Psoas muscle (tissue), 8 donors: ENCODE results near the gene PCDHB12. TPM values are rescaled to one million over a fixed set of nuclear protein-coding genes. Genes with fewer than 3 reads are reported as not detected.
A peak's percentile ranks its signal among the peaks of the same experiment; 100 is the strongest.
"Not testable (repeated sequence)": the region's sequence is repeated elsewhere in the genome, so short reads cannot be mapped to it uniquely, and the experiment has no call there.

Experiments
- ATAC-seq, 4 donors: fragments of 200-7000 bp; cut with Tn5 transposase; one replicate each; pipeline ENCODE4 v1.9.1; 2020; ENCODE audit warnings: moderate library complexity in 3 of 4, mild to moderate bottlenecking in 2 of 4
- DNase-seq, 2 donors: peaks; one replicate each; pipeline ENCODE4 v3.0.0-alpha.2; 2020
- H3K27ac ChIP-seq: fragments of 200-600 bp; one replicate; pipeline ENCODE4 v1.8.0; 2022
- H3K27me3 ChIP-seq, 3 donors: fragments of 200-600 bp in 1 of 3; one replicate each; pipeline versions ENCODE4 v1.6.1 to v1.8.0; 2013 to 2022; ENCODE audit warnings: low read length in 2 of 3, mild to moderate bottlenecking in 2 of 3, moderate library complexity in 1 of 3; ENCODE audit not compliant: insufficient read depth in 3 of 3
- H3K36me3 ChIP-seq, 2 donors: fragments of 200-600 bp in 1 of 2; one replicate each; pipeline versions ENCODE4 v1.6.1 to v1.8.0; 2013 to 2022; ENCODE audit warnings: low read depth in 1 of 2, mild to moderate bottlenecking in 1 of 2, moderate library complexity in 1 of 2; ENCODE audit not compliant: insufficient read depth in 1 of 2
- H3K4me1 ChIP-seq: fragments of 200-600 bp; one replicate; pipeline ENCODE4 v1.8.0; 2022
- H3K4me3 ChIP-seq: fragments of 200-600 bp; one replicate; pipeline ENCODE4 v1.8.0; 2022; ENCODE audit warnings: mild to moderate bottlenecking
- H3K9me3 ChIP-seq: fragments of 200-600 bp; one replicate; pipeline ENCODE4 v1.8.0; 2022
- CTCF ChIP-seq: fragments of 200-600 bp; IDR thresholded peaks from one replicate; pipeline ENCODE4 v1.8.0; 2022; ENCODE audit warnings: antibody characterized with exemption
- WGBS, 3 donors: extraction: QIAGEN DNeasy Blood & Tissue Kit; methylation state at CpG; one replicate each; pipeline versions ENCODE4 v1.1.6 to v1.1.7; 2013; 5-methylcytosine and 5-hydroxymethylcytosine counted together
- intact Hi-C, 2 donors: fragments of 100-400 bp; cut with DNase I; formaldehyde crosslinking; loops; one replicate each; pipeline versions ENCODE4 v1.11.0 to v1.14.2; 2022
- polyA plus RNA-seq, 3 donors: library from polyadenylated mRNA; stranded (reverse); fragments of 200-250 nt; gene quantifications; one replicate each; pipeline ENCODE4 v1.2.3, GENCODE V29; 2013
- total RNA-seq, 4 donors: library from RNA; stranded (reverse); fragmentation: NEBNext Ultra II Directional in 2 of 4; extraction: Animal tissue kit (Norgen Biotek cat#: 25700) in 2 of 4; gene quantifications; one replicate each; pipeline versions ENCODE4 v1.2.1 to v1.2.4, GENCODE V29; 2021 to 2023
- donor health status: healthy with polysubstance abuse.
- donor health status: DM: no; HTN: no; CAD: no; lungs with moderate emphysema.
- donor health status: Bipolar disorder and iron deficiency.
- donor health status: healthy.
- donor health status: DM: yes; HTN: yes; CAD: no.
- donor health status: DM: no; HTN: no; CAD: no.
- donor health status: DM: no; HTN: no; CAD: no.
- donor health status: DM: yes; HTN: yes; CAD: no.

Gene PCDHB12
- total and polyA plus RNA-seq, 7 donors = 0.10 to 0.96 (median 0.44) TPM

- WGBS, 3 donors = 6 to 7% (median 6%) methylated on average over 15 of the region's 15 CpGs
- Histone ChIP-seq H3K36me3 (no peaks in the 10 kb centered on the region), H3K27me3 (peaks cover 0 to 25% (median 6%) of the 10 kb centered on the region in 3 donors), H3K9me3 (peaks cover 29% of the 10 kb centered on the region), H3K4me3 (no peak overlapping the region), H3K4me1 (no peaks in the 10 kb centered on the region), H3K27ac (no peak overlapping the region)
- no peak for TF ChIP-seq CTCF
- intact Hi-C loops = no loop called here
- ATAC-seq (no peak), DNase-seq (no peak)
Measured at GRCh38 chr5:141234109-141234667, 25.7 kb downstream of the PCDHB12 start.

GRCh38 chr5:141235922-141236321, 27.4 kb downstream of the PCDHB12 start:
- peaks cover 41% of the 10 kb centered on the region for H3K9me3 ChIP-seq

GRCh38 chr5:141236516-141237313, 28.2 kb downstream of the PCDHB12 start:
- Histone ChIP-seq H3K9me3 (peaks cover 35% of the 10 kb centered on the region), H3K4me1 (no peaks in the 10 kb centered on the region), H3K36me3 (no peaks in the 10 kb centered on the region), H3K27me3 (peaks cover 0 to 50% (median 13%) of the 10 kb centered on the region in 3 donors), H3K4me3 (no peak overlapping the region), H3K27ac (no peak overlapping the region)
- ATAC-seq (no peak), DNase-seq (no peak)
- intact Hi-C loops = no loop called here
- WGBS, 3 donors = 16 to 22% (median 19%) methylated on average over 31 to 32 of the region's 32 CpGs
- TF ChIP-seq CTCF = no peak

More at GRCh38 chr5:141235922-141236321, 27.4 kb downstream of the PCDHB12 start:
- ATAC-seq, H3K4me3 ChIP-seq, intact Hi-C loops, H3K36me3 ChIP-seq, H3K4me1 ChIP-seq, DNase-seq, H3K27ac ChIP-seq: not testable (repeated sequence)
- 24 to 31% (median 28%) methylated on average over 40 of the region's 40 CpGs for WGBS, 3 donors
- peaks cover 0 to 43% (median 6%) of the 10 kb centered on the region in 3 donors for H3K27me3 ChIP-seq

- no peak for ATAC-seq
- Histone ChIP-seq H3K27me3 (peaks cover 0 to 59% (median 17%) of the 10 kb centered on the region in 3 donors), H3K36me3 (no peaks in the 10 kb centered on the region), H3K27ac (no peak overlapping the region), H3K9me3 (peaks cover 37% of the 10 kb centered on the region), H3K4me1 (no peaks in the 10 kb centered on the region), H3K4me3 (no peak overlapping the region)
- 21 to 23% (median 22%) methylated on average over 34 to 43 of the region's 43 CpGs for WGBS, 3 donors
- no peak for TF ChIP-seq CTCF
- DNase-seq = no peak
- intact Hi-C loops = loop anchor here in 1 of 2 donors (10.0 kb wide), 1 partner anchor 323 kb away; no protein-coding TSS in a partner anchor
Measured at GRCh38 chr5:141241496-141241895, 33.0 kb downstream of the PCDHB12 start.

GRCh38 chr5:141245250-141245717, 36.8 kb downstream of the PCDHB12 start, which contains the start of gene PCDHB15:
Gene PCDHB15 (plus strand): TSS chr5:141245395. CDS start chr5:141245579, 184 bp downstream.
- Histone ChIP-seq H3K4me1 (no peaks in the 10 kb centered on the region), H3K36me3 (no peaks in the 10 kb centered on the region), H3K27me3 (peaks cover 0 to 32% (median 15%) of the 10 kb centered on the region in 3 donors), H3K4me3 (peak within 1 kb of the TSS; percentile 52), H3K27ac (no peak within 1 kb of the TSS), H3K9me3 (peaks cover 38% of the 10 kb centered on the region)
- ATAC-seq (peak in 1 of 4 donors; percentile 42), DNase-seq (no peak)
- WGBS, 3 donors = 5 to 8% (median 7%) methylated on average over 16 of the region's 16 CpGs
- TF ChIP-seq CTCF = no peak
- intact Hi-C loops = loop anchor here in 1 of 2 donors (10.0 kb wide), 1 partner anchor 320 kb away; no protein-coding TSS in a partner anchor

GRCh38 chr5:141246971-141247370, 38.5 kb downstream of the PCDHB12 start:
- H3K4me3 ChIP-seq, H3K36me3 ChIP-seq, H3K4me1 ChIP-seq, ATAC-seq, H3K27ac ChIP-seq, DNase-seq: not testable (repeated sequence)
- Histone ChIP-seq H3K27me3 (peaks cover 0 to 15% (median 7%) of the 10 kb centered on the region in 3 donors), H3K9me3 (peaks cover 47% of the 10 kb centered on the region)
- 27 to 49% (median 47%) methylated on average over 17 to 31 of the region's 42 CpGs for WGBS, 3 donors
- intact Hi-C loops = loop anchor here in 1 of 2 donors (1.0 to 10.0 kb wide), 2 partner anchors 14 to 318 kb away; no protein-coding TSS in a partner anchor

- ATAC-seq, H3K27ac ChIP-seq, H3K4me1 ChIP-seq, DNase-seq, H3K36me3 ChIP-seq, H3K4me3 ChIP-seq: not testable (repeated sequence)
- intact Hi-C loops = loop anchor here in 1 of 2 donors (10.0 kb wide), 1 partner anchor 317 kb away; no protein-coding TSS in a partner anchor
- peaks cover 0 to 14% (median 7%) of the 10 kb centered on the region in 3 donors for H3K27me3 ChIP-seq
- WGBS, 3 donors = 45 to 51% (median 47%) methylated on average over 30 to 34 of the region's 34 CpGs
- H3K9me3 ChIP-seq = peaks cover 52% of the 10 kb centered on the region
Measured at GRCh38 chr5:141247434-141247833, 38.9 kb downstream of the PCDHB12 start.
